GM19452 (cell line): ENCODE data around the gene ZFP64.

ENCODE experiments used
- ATAC-seq: cut with Tn5 transposase; IDR thresholded peaks from one replicate; pipeline ENCODE4 v1.9.1; 2021; ENCODE audit not compliant: unreplicated experiment

Gene ZFP64

GRCh38 chr20:52105442-52106422 is 85.8 kb downstream of the ZFP64 start:
- no peak for ATAC-seq

- no peak for ATAC-seq
These were observed 86.8 kb downstream of the ZFP64 start for GRCh38 chr20:52104546-52105441.

GRCh38 chr20:52103913-52104545 is 87.5 kb downstream of the ZFP64 start:
- no peak for ATAC-seq

GRCh38 chr20:52103335-52103912 is 88.2 kb downstream of the ZFP64 start:
- ATAC-seq = no peak

- no peak for ATAC-seq
These were observed 89.0 kb downstream of the ZFP64 start for GRCh38 chr20:52102559-52102958.

GRCh38 chr20:52102126-52102525 is 89.5 kb downstream of the ZFP64 start:
- no peak for ATAC-seq
